BJ (cell line): Measurements from ENCODE around the gene ZSCAN20. TPM values are rescaled to one million over a fixed set of nuclear protein-coding genes. Genes with fewer than 3 reads are reported as not detected.

Experiments used
- CTCF ChIA-PET: fragments of 350-600 bp; formaldehyde crosslinking; extraction: SDS; loops from one replicate; lab custom pipeline; 2021; ENCODE audit warnings: antibody characterized with exemption, inconsistent platforms; lab: Yijun Ruan, JAX
- POLR2A ChIA-PET: fragments of 300-600 bp; sonication (Branson Sonifier 250); formaldehyde crosslinking; extraction: SDS; loops from one replicate; lab custom pipeline; 2021; ENCODE audit warnings: antibody characterized with exemption; lab: Charles Lee
- DNase-seq: peaks from one replicate; pipeline ENCODE4 v3.0.0-alpha.2; 2011; ENCODE audit warnings: low read depth
- H3K27me3 ChIP-seq: 2 replicates; pipeline ENCODE4 v1.6.0; 2011; ENCODE audit warnings: low read length; ENCODE audit not compliant: control insufficient read depth, insufficient read depth
- H3K36me3 ChIP-seq: 2 replicates; pipeline ENCODE4 v1.5.1; 2011; ENCODE audit warnings: low read length; ENCODE audit not compliant: control insufficient read depth, insufficient read depth
- H3K4me3 ChIP-seq: 2 replicates; pipeline ENCODE4 v1.5.1; 2011; ENCODE audit warnings: low read depth, mild to moderate bottlenecking, control low read depth, low read length
- polyA plus RNA-seq: library from polyadenylated mRNA; depleted of rRNA; stranded (reverse); fragments of >200 nt; gene quantifications from 2 replicates; pipeline ENCODE4 v1.2.3, GENCODE V29; 2011
- TF ChIP-seq, protein P1 (sequence below): IDR thresholded peaks from 2 replicates; pipeline ENCODE4 v1.5.1; 2011; ENCODE audit warnings: low read depth, mild to moderate bottlenecking, control low read depth, inconsistent platforms, low read length, moderate library complexity; ENCODE audit not compliant: insufficient read depth

The ZSCAN20 gene
- polyA plus RNA-seq, 1 experiment = 3.4 TPM

DNA sequence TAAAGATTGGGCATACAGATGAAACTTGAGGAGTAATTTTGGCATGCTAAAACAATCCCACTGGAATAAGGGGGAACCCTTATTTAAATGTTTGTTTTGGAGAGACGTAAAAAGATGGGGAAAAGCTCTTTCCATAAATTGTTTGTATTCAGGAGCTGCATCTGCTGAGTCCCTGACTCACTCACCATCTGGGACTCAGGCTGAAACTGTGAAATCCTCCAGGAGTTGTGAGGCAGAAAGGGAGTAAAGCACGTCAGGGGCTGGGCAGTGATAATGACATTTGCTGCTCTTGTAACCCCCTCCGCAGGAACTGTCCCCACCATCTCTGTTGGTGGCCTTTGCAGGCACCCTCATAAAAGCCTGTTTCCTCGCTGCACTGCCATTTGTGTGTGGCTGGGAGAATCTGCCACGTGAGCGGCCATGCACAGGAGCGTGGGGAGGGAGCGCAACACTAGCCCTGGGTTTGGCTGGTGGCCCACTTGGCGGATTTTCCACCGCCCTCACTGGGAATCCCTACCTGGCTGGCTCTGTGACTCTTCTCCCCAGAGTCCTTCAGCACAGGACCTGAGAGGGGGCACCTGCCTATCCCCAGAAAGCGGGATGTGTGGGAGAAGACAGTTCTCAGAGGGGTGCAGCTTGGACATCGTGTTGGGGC is 45.3 kb downstream of the ZSCAN20 start:
- CTCF ChIA-PET = interaction anchor here (1.3 kb wide), 1 partner anchor 8 kb away, joined by 5 read pairs; no protein-coding TSS in a partner anchor
- POLR2A ChIA-PET = no interaction called here
- Histone ChIP-seq H3K4me3 (no peak overlapping the region), H3K27me3 (no peaks in the 10 kb centered on the region), H3K36me3 (no peaks in the 10 kb centered on the region)
- TF ChIP-seq, protein P1, sequence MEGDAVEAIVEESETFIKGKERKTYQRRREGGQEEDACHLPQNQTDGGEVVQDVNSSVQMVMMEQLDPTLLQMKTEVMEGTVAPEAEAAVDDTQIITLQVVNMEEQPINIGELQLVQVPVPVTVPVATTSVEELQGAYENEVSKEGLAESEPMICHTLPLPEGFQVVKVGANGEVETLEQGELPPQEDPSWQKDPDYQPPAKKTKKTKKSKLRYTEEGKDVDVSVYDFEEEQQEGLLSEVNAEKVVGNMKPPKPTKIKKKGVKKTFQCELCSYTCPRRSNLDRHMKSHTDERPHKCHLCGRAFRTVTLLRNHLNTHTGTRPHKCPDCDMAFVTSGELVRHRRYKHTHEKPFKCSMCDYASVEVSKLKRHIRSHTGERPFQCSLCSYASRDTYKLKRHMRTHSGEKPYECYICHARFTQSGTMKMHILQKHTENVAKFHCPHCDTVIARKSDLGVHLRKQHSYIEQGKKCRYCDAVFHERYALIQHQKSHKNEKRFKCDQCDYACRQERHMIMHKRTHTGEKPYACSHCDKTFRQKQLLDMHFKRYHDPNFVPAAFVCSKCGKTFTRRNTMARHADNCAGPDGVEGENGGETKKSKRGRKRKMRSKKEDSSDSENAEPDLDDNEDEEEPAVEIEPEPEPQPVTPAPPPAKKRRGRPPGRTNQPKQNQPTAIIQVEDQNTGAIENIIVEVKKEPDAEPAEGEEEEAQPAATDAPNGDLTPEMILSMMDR = no peak
- no peak for DNase-seq

DNA sequence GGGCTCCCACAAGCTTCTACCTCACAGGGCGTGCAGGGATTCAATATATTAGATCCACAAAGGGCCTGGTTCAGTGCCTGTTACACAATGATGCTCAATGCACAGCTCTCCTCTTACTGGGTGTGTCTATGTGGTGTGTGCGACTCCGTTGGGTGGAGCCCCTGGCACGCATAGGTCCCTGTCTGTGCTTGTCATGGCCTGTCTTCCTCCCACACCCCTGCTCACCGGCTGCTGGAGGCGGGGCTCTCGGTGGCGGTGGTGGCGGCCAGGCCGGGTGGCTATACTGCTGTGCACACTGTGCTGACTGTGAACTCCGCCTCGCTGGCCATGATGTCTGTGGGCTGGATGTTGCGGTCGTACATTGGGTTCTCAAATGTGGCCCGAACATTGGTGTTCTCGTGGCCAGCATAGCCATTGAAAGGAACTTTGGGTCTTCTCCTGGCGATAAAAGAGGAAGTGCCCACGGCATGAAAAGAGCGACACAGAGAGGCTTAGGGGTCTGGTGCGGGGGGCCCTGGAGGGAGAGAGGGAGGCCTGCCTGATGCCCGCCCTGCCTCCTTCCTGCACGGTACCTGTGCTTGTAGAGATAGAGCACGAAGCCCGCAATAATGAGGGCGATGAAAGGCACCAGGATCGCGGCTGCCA is 46.9 kb downstream of the ZSCAN20 start:
- no peak for DNase-seq
- POLR2A ChIA-PET = no interaction called here
- TF ChIP-seq, protein P1 = no peak
- H3K27me3 ChIP-seq = no peaks in the 10 kb centered on the region
- H3K4me3 ChIP-seq = no peak overlapping the region
- H3K36me3 ChIP-seq = no peaks in the 10 kb centered on the region
- CTCF ChIA-PET = no interaction called here

DNA sequence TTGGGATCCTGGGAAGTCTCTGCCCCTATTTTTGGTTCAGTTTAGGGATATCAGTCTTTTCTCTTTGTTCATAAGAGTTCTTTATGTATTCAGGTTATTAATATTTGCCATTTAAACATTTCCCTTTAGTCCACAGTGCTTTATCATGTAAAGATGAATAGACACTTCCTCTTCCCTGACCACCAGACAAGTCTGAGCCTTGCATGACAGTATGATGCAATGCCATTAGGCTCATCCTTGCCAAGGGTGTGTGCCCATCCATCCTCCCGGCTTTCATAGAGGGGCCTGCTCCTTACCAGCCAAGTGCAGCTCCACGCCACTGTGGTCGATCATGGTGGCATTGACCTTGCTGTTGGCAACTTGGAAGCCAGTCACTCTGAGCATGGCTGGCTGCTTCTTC is 52.1 kb downstream of the ZSCAN20 start:
- ChIA-PET CTCF (no interaction called here), POLR2A (no interaction called here)
- Histone ChIP-seq H3K36me3 (no peaks in the 10 kb centered on the region), H3K27me3 (no peaks in the 10 kb centered on the region), H3K4me3 (no peak overlapping the region)
- TF ChIP-seq, protein P1 = no peak
- DNase-seq = no peak

DNA sequence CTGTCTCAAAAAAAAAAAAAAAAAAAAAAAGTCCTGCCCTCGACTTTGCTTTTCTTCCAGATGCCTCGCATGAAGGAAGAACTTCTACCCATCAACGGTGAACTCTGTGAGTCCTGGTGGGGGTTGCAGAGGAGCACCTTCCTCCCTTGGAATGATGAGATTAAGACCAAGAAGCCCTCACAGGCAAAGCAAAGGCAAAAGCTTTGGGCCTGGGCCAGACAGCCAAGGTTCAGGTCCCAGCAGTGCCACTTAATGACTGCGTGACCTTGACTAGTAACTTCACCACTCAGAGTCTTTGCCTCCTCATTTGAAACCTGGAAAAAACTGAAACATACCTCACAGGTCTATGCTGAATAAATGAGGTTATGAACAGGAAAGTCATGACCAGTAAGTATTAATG is 55.5 kb downstream of the ZSCAN20 start:
- DNase-seq = no peak
- Histone ChIP-seq H3K27me3 (no peaks in the 10 kb centered on the region), H3K4me3 (no peak overlapping the region), H3K36me3 (no peaks in the 10 kb centered on the region)
- TF ChIP-seq, protein P1 = no peak
- POLR2A ChIA-PET = no interaction called here
- CTCF ChIA-PET = no interaction called here

DNA sequence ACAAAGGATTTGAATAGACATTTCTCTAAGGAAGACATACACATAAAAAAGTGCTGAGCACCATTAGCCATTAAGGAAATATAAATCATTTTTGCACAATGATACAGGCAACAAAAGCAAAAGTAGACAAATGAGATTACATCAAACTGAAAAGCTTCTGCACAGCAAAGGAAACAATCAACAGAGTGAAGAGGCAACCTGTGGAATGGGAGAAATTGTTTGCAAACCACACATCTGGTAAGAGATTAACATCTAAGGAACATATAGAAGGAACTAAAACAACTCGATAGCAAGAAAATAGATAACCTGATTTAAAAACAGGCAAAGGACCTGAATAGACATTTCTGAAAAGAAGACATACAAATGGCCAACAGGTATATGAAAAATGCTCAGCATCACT is 57.5 kb downstream of the ZSCAN20 start:
- no peak for DNase-seq
- no peaks in the 10 kb centered on the region for H3K36me3 ChIP-seq
- ChIA-PET POLR2A (no interaction called here), CTCF (no interaction called here)
- TF ChIP-seq, protein P1 = no peak
- no peak overlapping the region for H3K4me3 ChIP-seq
- H3K27me3 ChIP-seq = no peaks in the 10 kb centered on the region
